Skeletal muscle tissue (tissue), 4 donors: ENCODE results near the gene FUCA1. TPM values are rescaled to one million over a fixed set of nuclear protein-coding genes. Genes with fewer than 3 reads are reported as not detected.
"Not testable (repeated sequence)": the region's sequence is repeated elsewhere in the genome, so short reads cannot be mapped to it uniquely, and the experiment has no call there.

Source experiments
- H3K27ac ChIP-seq: one replicate; pipeline ENCODE4 v1.7.0; 2013; ENCODE audit warnings: mild to moderate bottlenecking, low read depth, low read length, inconsistent platforms
- H3K27me3 ChIP-seq, 3 donors: one replicate each; pipeline ENCODE4 v1.7.0; 2013; ENCODE audit warnings: low read length in 3 of 3; ENCODE audit not compliant: control insufficient read depth in 3 of 3, insufficient read depth in 3 of 3
- H3K36me3 ChIP-seq, 3 donors: one replicate each; pipeline ENCODE4 v1.7.0; 2013; ENCODE audit warnings: low read length in 3 of 3; ENCODE audit not compliant: control insufficient read depth in 3 of 3, insufficient read depth in 3 of 3
- H3K4me1 ChIP-seq, 3 donors: one replicate each; pipeline ENCODE4 v1.7.0; 2013; ENCODE audit warnings: low read length in 3 of 3, mild to moderate bottlenecking in 3 of 3; ENCODE audit not compliant: control insufficient read depth in 3 of 3, insufficient read depth in 3 of 3
- H3K4me3 ChIP-seq, 3 donors: one replicate each; pipeline ENCODE4 v1.7.0; 2013; ENCODE audit warnings: low read length in 3 of 3
- H3K9ac ChIP-seq, 3 donors: one replicate each; pipeline ENCODE4 v1.7.0; 2013; ENCODE audit warnings: low read length in 3 of 3, mild to moderate bottlenecking in 3 of 3, moderate library complexity in 2 of 3, low read depth in 1 of 3
- H3K9me3 ChIP-seq, 3 donors: one replicate each; pipeline ENCODE4 v1.7.0; 2013; ENCODE audit warnings: low read length in 3 of 3; ENCODE audit not compliant: control insufficient read depth in 3 of 3
- total RNA-seq: library from RNA; depleted of rRNA; stranded (reverse); fragments of >200 nt; gene quantifications from one replicate; pipeline ENCODE4 v1.2.3, GENCODE V29; 2014
- donor health status: Osteomylitis.

The FUCA1 gene
- total RNA-seq, 1 donor from 2014 or later = 21.9 TPM

GRCh38 chr1:23809751-23810171 is 58.3 kb downstream of the FUCA1 start:
- peaks cover 46 to 62% (median 52%) of the 10 kb centered on the region in 3 donors for H3K36me3 ChIP-seq
- no peak overlapping the region for H3K9ac ChIP-seq
- H3K27ac ChIP-seq = peak overlapping the region; percentile 40
- peaks cover 10 to 19% (median 18%) of the 10 kb centered on the region in 3 donors for H3K4me1 ChIP-seq
- no peak overlapping the region for H3K4me3 ChIP-seq
- H3K9me3 ChIP-seq = no peaks in the 10 kb centered on the region
- no peaks in the 10 kb centered on the region for H3K27me3 ChIP-seq

- peaks cover 45 to 54% (median 51%) of the 10 kb centered on the region in 3 donors for H3K36me3 ChIP-seq
- H3K27ac ChIP-seq = no peak overlapping the region
- no peaks in the 10 kb centered on the region for H3K9me3 ChIP-seq
- H3K4me3 ChIP-seq = no peak overlapping the region
- H3K4me1 ChIP-seq = peaks cover 10 to 19% (median 18%) of the 10 kb centered on the region in 3 donors
- H3K27me3 ChIP-seq = no peaks in the 10 kb centered on the region
- H3K9ac ChIP-seq = no peak overlapping the region
Measured at GRCh38 chr1:23807453-23807852, 60.6 kb downstream of the FUCA1 start.

DNA sequence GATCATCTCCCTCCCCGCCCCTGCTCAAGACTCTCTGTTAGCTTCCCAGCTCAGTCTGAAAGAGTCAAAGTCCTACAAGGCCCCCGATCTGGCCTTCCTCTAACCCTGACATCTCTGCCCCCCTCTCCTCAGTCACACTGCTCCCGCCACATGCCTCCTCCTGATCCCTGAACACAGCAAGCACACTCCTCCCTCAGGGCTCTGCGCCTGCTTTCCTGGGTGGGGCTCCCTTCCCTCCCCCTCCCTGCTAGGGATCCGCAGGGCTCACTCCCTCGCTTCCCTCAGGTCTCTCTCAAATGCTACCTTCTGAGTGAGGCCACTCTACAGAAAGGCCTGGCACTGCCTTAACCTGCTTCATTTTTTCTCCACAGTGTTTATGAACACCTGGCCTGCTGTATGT is 61.8 kb downstream of the FUCA1 start:
- Histone ChIP-seq H3K36me3 (peaks cover 39 to 44% (median 43%) of the 10 kb centered on the region in 3 donors), H3K4me3 (no peak overlapping the region), H3K27ac (no peak overlapping the region), H3K4me1 (peaks cover 14 to 26% (median 23%) of the 10 kb centered on the region in 3 donors), H3K27me3 (no peaks in the 10 kb centered on the region), H3K9ac (no peak overlapping the region), H3K9me3 (no peaks in the 10 kb centered on the region)

- Histone ChIP-seq H3K9ac (no peak overlapping the region), H3K4me1 (peaks cover 11 to 18% (median 16%) of the 10 kb centered on the region in 3 donors), H3K9me3 (no peaks in the 10 kb centered on the region), H3K36me3 (peaks cover 32 to 42% (median 39%) of the 10 kb centered on the region in 3 donors), H3K27ac (no peak overlapping the region), H3K27me3 (no peaks in the 10 kb centered on the region), H3K4me3 (no peak overlapping the region)
Measured at GRCh38 chr1:23805025-23805424, 63.1 kb downstream of the FUCA1 start.

DNA sequence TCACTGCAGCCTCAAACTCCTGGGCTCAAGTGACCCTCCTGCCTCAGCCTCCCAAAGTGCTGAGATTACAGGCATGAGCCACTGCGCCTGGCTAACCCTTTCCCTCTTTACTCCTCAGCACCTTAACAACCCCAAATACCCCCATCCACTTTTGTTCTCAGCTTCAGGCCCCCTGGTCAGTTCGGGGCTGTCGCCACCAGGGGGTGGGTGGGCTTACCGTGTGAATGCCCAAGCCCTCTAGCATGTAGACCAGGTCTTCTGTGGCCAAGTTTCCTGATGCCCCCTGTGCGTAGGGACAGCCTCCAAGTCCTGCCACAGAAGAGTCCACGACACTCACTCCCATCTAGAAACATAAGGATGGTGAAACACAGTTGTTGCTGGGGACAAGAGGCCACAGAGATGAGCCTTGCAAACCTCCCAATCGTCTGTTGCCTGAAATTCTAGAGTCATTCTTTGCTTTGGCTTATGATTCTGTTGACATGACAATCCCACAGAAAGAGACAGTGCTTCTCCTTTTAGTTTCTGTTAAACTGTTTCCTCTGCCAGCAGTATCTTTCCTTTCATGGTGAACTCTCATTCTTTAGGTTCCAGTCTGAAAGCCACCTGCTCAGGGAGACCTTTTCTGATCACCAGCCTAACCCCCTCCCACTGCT is 63.8 kb downstream of the FUCA1 start:
- Histone ChIP-seq H3K36me3 (peaks cover 32 to 42% (median 39%) of the 10 kb centered on the region in 3 donors), H3K27me3 (no peaks in the 10 kb centered on the region), H3K9me3 (no peaks in the 10 kb centered on the region), H3K27ac (no peak overlapping the region), H3K4me3 (no peak overlapping the region), H3K4me1 (peaks cover 14 to 20% (median 18%) of the 10 kb centered on the region in 3 donors), H3K9ac (peak overlapping the region in 1 of 3 donors; percentile 16)

DNA sequence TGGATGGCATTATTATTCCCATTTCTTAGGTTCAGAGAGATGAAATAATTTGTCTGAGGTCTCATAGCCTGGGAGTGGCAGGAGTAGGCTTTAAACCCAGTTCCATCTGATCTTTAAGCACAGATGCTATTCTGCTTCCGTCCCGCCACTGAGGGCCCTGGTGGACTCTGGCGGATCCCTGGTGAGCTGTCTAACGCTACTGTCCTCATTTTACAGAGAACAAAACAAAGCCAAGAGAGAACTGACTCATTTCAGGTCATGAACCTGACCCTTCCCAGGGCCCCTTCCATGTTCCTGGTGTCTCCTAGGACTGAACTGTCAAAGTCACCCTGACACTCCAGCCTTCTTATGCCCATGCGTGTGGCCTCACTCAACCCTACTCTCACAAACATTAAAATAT is 64.4 kb downstream of the FUCA1 start:
- Histone ChIP-seq H3K9me3 (no peaks in the 10 kb centered on the region), H3K27ac (no peak overlapping the region), H3K36me3 (peaks cover 32 to 42% (median 39%) of the 10 kb centered on the region in 3 donors), H3K4me3 (no peak overlapping the region), H3K4me1 (peaks cover 19 to 27% (median 24%) of the 10 kb centered on the region in 3 donors), H3K9ac (no peak overlapping the region), H3K27me3 (no peaks in the 10 kb centered on the region)

- not testable (repeated sequence) for H3K4me3 ChIP-seq, H3K27ac ChIP-seq, H3K27me3 ChIP-seq, H3K9ac ChIP-seq, H3K9me3 ChIP-seq
- peaks cover 19 to 35% (median 28%) of the 10 kb centered on the region in 3 donors for H3K4me1 ChIP-seq
- peaks cover 27 to 37% (median 35%) of the 10 kb centered on the region in 3 donors for H3K36me3 ChIP-seq
Measured at GRCh38 chr1:23802809-23803342, 65.2 kb downstream of the FUCA1 start.

- Histone ChIP-seq H3K27me3 (no peaks in the 10 kb centered on the region), H3K4me3 (no peak overlapping the region), H3K9ac (peak overlapping the region in 2 of 3 donors; percentile 79 to 86), H3K27ac (no peak overlapping the region), H3K4me1 (peaks cover 19 to 37% (median 25%) of the 10 kb centered on the region in 3 donors), H3K9me3 (no peaks in the 10 kb centered on the region), H3K36me3 (peaks cover 20 to 34% (median 31%) of the 10 kb centered on the region in 3 donors)
Measured at GRCh38 chr1:23801876-23802275, 66.2 kb downstream of the FUCA1 start.

- H3K4me3 ChIP-seq = peak overlapping the region; percentile 83 to 87 (median 85)
- peaks cover 19 to 37% (median 25%) of the 10 kb centered on the region in 3 donors for H3K4me1 ChIP-seq
- peak overlapping the region; percentile 88 for H3K27ac ChIP-seq
- no peaks in the 10 kb centered on the region for H3K27me3 ChIP-seq
- H3K36me3 ChIP-seq = peaks cover 17 to 33% (median 33%) of the 10 kb centered on the region in 3 donors
- no peaks in the 10 kb centered on the region for H3K9me3 ChIP-seq
- H3K9ac ChIP-seq = peak overlapping the region; percentile 79 to 87 (median 86)
Measured at GRCh38 chr1:23801338-23801748, 66.7 kb downstream of the FUCA1 start.
